ENCODE measurements around the gene INO80E. TPM values are rescaled to one million over a fixed set of nuclear protein-coding genes. Genes with fewer than 3 reads are reported as not detected.
"Not testable (repeated sequence)": the region's sequence is repeated elsewhere in the genome, so short reads cannot be mapped to it uniquely, and the experiment has no call there.

The INO80E gene
- total RNA-seq, 3 donors from 2014 or later: 103 to 113 (median 112) TPM

DNA sequence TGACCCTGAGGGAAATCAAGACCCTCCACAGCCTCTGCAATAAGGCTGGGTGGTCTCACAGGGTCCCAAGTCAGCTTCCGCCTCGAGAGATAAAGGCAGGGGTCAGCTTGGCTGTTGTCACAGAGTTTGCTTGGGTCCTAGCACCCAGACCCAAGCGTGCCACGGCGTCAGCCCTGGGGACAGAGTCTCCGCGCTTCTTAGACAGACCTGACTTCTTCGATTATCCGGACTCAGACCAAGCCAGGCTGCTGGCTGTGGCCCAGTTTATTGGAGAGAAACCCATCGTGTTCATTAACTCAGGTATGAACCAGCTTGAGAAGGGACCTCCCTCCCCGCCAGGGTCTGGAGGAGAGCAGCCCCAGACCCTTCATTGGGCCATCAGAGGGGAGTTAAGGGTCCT is 27.5 kb downstream of the INO80E start:
- H3K27me3 Mint-ChIP-seq (ENCODE audit: low read depth): peaks cover 27% of the 10 kb centered on the region
- H3K36me3 Mint-ChIP-seq (ENCODE audit: insufficient read depth): no peaks in the 10 kb centered on the region
- ATAC-seq (no peak), DNase-seq (no peak)
- peaks cover 5% of the 10 kb centered on the region for H3K4me1 Mint-ChIP-seq (ENCODE audit: low read depth)
- no peak overlapping the region for H3K4me3 Mint-ChIP-seq
- no peaks in the 10 kb centered on the region for H3K9me3 Mint-ChIP-seq

DNA sequence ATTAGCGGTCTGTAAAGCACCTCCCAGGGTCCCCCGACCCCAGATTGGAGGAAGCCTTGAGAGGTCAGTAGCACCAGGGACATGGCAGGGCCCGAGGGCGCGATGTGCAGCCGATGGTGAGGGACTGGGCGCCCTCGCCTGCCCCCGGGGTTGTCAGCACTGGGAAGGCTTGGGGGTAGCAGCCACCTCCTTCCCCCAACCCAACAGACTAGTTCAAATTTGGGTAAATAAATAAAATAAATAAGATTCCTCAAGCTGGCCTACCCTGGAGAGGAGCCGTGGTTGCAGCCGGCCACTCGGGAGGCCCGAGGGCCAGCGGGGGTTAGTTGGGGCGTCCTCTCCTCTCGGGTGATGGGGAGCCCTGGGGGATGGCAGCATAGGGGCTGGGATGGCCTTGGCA is 28.4 kb downstream of the INO80E start:
- DNase-seq (no peak), ATAC-seq (no peak)
- H3K9me3 Mint-ChIP-seq: no peaks in the 10 kb centered on the region
- peaks cover 5% of the 10 kb centered on the region for H3K4me1 Mint-ChIP-seq (ENCODE audit: low read depth)
- no peaks in the 10 kb centered on the region for H3K36me3 Mint-ChIP-seq (ENCODE audit: insufficient read depth)
- H3K4me3 Mint-ChIP-seq: no peak overlapping the region
- peaks cover 36% of the 10 kb centered on the region for H3K27me3 Mint-ChIP-seq (ENCODE audit: low read depth)

DNA sequence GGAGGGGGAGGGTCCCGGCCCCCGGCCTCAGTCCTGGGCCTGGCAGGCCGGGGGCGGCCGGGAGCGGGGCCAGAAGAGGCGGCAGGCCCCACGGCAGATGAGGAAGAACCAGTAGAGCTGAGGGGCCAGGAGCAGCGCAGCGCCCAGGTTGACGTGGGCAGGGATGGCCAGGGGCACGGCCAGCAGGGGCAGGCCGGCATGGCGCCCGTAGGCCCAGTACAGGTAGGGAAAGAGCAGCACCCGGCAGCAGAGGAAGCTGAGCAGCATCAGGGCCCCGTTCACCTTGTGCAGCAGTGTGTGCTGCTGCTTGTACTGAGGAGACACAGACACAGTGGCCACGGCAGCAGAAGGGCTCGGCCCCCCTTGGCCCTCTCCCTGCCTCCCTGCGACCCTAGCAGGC is 29.1 kb downstream of the INO80E start:
- DNase-seq (no peak), ATAC-seq (no peak)
- peaks cover 7% of the 10 kb centered on the region for H3K4me1 Mint-ChIP-seq (ENCODE audit: low read depth)
- no peak overlapping the region for H3K4me3 Mint-ChIP-seq
- no peaks in the 10 kb centered on the region for H3K9me3 Mint-ChIP-seq
- H3K27me3 Mint-ChIP-seq (ENCODE audit: low read depth): peaks cover 43% of the 10 kb centered on the region
- H3K36me3 Mint-ChIP-seq (ENCODE audit: insufficient read depth): no peaks in the 10 kb centered on the region

GRCh38 chr16:30025574-30025973 is 29.5 kb downstream of the INO80E start:
- Mint-ChIP-seq H3K9me3 (no peaks in the 10 kb centered on the region), H3K4me1 (ENCODE audit: low read depth) (peaks cover 9% of the 10 kb centered on the region), H3K27me3 (ENCODE audit: low read depth) (peaks cover 45% of the 10 kb centered on the region), H3K36me3 (ENCODE audit: insufficient read depth) (no peaks in the 10 kb centered on the region), H3K4me3 (no peak overlapping the region)
- no peak for ATAC-seq
- DNase-seq: no peak

DNA sequence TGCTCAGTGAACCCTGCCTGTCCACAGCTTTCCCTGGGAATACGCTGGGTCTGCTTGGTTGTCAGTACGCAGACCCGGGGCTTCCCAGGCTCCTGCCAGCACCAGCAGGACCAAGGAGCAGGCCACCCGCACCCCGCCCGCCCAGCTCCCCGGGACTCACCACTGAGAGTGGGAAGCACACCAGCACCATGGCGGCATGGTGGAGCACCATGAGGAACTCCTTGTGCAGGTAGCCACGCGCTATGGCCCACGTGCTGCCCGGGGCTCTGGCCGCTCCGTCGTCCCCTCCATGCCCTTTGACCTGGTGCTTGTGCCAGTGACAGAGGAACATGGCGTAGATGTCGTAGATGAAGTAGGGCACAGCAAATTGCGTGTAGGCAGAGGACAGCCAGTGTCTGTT is 30.4 kb downstream of the INO80E start:
- ATAC-seq (no peak), DNase-seq (no peak)
- H3K27me3 Mint-ChIP-seq (ENCODE audit: low read depth): peaks cover 47% of the 10 kb centered on the region
- peaks cover 4% of the 10 kb centered on the region for H3K4me1 Mint-ChIP-seq (ENCODE audit: low read depth)
- no peaks in the 10 kb centered on the region for H3K9me3 Mint-ChIP-seq
- no peak overlapping the region for H3K4me3 Mint-ChIP-seq
- H3K36me3 Mint-ChIP-seq (ENCODE audit: insufficient read depth): no peaks in the 10 kb centered on the region

DNA sequence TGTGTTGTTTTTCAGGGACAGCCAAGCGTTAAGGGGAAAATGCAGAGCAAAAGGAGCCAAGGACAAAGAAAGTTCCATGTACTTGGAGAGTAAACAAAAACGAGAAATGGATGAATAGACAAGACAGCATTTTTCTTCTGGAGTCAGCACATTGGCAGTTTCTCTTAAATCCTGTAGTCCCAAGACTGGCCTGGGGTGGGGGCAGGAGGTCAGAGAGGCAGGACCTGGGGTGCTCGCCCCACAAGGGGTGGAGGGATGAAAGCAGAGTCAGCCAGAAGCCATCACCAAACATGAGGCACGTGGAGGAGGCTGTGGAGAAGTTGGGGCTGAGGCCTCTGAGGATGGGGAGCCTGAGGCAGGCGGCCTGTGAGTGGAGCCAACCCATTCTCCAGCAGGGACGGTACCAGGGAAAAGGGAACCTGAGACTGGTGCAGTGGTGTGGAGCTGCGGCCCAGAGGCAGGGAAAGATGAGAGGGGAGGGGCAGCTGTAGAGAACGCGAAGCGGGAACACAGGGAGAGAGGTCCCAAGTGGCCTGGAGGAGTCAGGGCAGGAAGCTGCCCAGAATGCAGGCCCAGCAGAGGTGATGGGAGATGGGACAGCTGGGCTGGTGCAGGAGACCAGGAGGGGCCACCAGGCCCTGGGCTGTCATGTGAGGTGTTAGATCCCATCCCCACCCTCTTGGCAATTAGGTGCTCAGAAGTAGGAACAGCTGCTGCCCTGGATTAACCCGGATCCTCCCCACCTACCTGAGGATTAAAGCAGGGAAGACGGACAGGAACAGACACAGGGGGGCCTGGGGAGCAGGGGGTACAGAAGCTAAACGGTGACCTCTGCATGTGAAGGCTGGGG is 31.8 kb downstream of the INO80E start:
- H3K4me1 Mint-ChIP-seq (ENCODE audit: low read depth): peaks cover 8% of the 10 kb centered on the region
- peaks cover 57% of the 10 kb centered on the region for H3K27me3 Mint-ChIP-seq (ENCODE audit: low read depth)
- no peak for ATAC-seq
- no peak for DNase-seq
- no peak overlapping the region for H3K4me3 Mint-ChIP-seq
- no peaks in the 10 kb centered on the region for H3K9me3 Mint-ChIP-seq
- H3K36me3 Mint-ChIP-seq (ENCODE audit: insufficient read depth): no peaks in the 10 kb centered on the region

DNA sequence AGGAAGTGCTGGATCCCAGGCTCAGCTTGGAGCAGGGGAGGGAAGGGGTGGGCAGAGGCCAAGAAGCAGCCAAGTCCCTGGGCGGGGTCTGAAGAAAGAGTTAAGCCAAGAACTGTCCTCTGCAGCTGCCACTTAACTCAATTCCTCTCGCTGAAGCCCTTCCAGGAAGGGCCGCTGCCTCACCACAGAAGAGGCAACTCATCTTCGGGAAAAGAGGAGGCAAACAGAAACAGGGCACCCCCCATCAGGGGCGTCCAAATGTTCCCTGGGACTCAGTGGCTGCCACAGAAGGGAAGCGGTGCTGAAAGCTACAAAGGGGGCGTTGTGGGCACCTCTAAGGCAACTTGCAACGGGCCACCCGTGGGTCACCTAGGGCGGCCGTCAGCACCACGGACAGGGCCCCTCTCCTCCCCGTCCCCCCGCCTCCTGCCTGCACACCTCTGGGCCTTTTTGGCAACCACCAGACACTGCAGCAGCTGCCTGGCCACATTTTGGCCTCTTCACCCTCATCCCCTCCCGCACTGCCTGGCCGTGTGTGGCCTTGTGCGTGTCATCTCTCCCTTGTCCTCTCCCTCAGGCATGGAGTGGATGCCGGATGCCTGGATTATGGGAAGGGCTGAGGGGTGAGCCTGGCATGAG is 32.5 kb downstream of the INO80E start:
- H3K4me1 Mint-ChIP-seq (ENCODE audit: low read depth): peaks cover 10% of the 10 kb centered on the region
- no peak overlapping the region for H3K4me3 Mint-ChIP-seq
- DNase-seq (no peak), ATAC-seq (no peak)
- no peaks in the 10 kb centered on the region for H3K9me3 Mint-ChIP-seq
- H3K27me3 Mint-ChIP-seq (ENCODE audit: low read depth): peaks cover 57% of the 10 kb centered on the region
- no peaks in the 10 kb centered on the region for H3K36me3 Mint-ChIP-seq (ENCODE audit: insufficient read depth)

GRCh38 chr16:30030011-30030685 is 34.1 kb downstream of the INO80E start:
- no peak for DNase-seq
- H3K4me1 Mint-ChIP-seq (ENCODE audit: low read depth): peaks cover 10% of the 10 kb centered on the region
- peaks cover 61% of the 10 kb centered on the region for H3K27me3 Mint-ChIP-seq (ENCODE audit: low read depth)
- no peak for ATAC-seq
- H3K9me3 Mint-ChIP-seq: no peaks in the 10 kb centered on the region
- no peak overlapping the region for H3K4me3 Mint-ChIP-seq
- no peaks in the 10 kb centered on the region for H3K36me3 Mint-ChIP-seq (ENCODE audit: insufficient read depth)

DNA sequence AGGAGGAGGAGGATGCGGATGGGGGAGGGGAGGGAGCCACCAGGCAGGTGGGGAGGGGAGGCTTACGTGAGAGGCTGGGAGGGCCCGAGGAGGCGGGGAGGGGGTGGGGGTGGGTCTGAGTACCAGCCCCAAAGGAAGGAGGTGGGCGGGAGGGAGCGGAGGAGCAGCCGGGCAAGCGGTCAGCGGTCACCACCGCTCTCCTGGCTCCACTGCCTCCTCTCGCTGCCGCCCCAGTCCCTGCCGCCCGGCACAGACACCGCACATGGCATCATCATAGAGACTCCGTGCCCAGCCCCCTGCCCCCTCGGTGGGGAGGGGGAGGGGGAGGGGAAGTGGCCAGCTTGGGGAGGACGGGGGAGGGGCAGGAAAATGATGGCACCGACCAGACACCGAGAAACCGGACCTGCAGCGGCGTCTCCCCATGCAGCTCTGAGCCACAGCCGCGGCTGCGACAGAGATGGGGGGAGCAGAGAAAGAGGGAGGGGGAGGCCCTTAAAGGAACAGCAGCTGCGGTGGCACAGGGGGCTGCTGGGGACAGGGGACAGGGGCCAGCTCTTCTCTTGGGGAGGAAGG is 34.9 kb downstream of the INO80E start, which contains the start of gene TLCD3B:
TLCD3B (minus strand) TSS at position 431 of the 573 bp plus-strand sequence. CDS start 744 bp downstream, outside the sequence.
- ATAC-seq: peak in 1 of 2 donors; percentile 38
- Mint-ChIP-seq H3K4me1 (ENCODE audit: low read depth) (peaks cover 10% of the 10 kb centered on the region), H3K27me3 (ENCODE audit: low read depth) (peaks cover 61% of the 10 kb centered on the region), H3K36me3 (ENCODE audit: insufficient read depth) (no peaks in the 10 kb centered on the region), H3K4me3 (peak within 1 kb of the TSS; percentile 24), H3K9me3 (no peaks in the 10 kb centered on the region)
- DNase-seq: no peak

DNA sequence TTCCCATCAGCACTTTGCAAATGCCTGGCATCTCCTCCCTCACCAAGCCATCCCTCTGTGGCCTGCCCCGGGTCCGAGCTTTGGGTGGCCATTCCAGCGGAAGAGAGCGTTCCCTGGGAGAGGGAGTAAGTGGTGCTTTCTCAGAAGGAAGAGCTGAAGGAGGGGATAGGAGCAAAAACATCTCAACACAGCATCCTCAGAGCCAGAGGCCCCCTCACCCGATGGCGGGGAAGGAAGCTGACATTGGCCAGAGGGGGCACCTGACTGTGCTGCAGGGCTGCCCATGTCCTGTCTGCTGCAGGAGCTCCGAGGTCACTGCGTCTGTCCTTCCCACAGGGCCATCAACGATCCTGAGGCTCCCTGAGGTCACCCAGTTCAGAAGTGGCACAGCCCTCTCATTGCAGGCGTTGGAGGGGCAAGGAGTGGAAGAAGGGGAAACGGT is 35.5 kb downstream of the INO80E start:
- Mint-ChIP-seq H3K4me1 (ENCODE audit: low read depth) (peaks cover 10% of the 10 kb centered on the region), H3K9me3 (no peaks in the 10 kb centered on the region), H3K27me3 (ENCODE audit: low read depth) (peaks cover 58% of the 10 kb centered on the region), H3K4me3 (no peak overlapping the region), H3K36me3 (ENCODE audit: insufficient read depth) (no peaks in the 10 kb centered on the region)
- DNase-seq (no peak), ATAC-seq (no peak)

GRCh38 chr16:30032083-30032819 is 36.2 kb downstream of the INO80E start:
- peak; percentile 50 for DNase-seq
- ATAC-seq: peak; percentile 36 to 60
- peaks cover 51% of the 10 kb centered on the region for H3K27me3 Mint-ChIP-seq (ENCODE audit: low read depth)
- H3K36me3 Mint-ChIP-seq (ENCODE audit: insufficient read depth): no peaks in the 10 kb centered on the region
- peaks cover 10% of the 10 kb centered on the region for H3K4me1 Mint-ChIP-seq (ENCODE audit: low read depth)
- no peak overlapping the region for H3K4me3 Mint-ChIP-seq
- H3K9me3 Mint-ChIP-seq: no peaks in the 10 kb centered on the region

DNA sequence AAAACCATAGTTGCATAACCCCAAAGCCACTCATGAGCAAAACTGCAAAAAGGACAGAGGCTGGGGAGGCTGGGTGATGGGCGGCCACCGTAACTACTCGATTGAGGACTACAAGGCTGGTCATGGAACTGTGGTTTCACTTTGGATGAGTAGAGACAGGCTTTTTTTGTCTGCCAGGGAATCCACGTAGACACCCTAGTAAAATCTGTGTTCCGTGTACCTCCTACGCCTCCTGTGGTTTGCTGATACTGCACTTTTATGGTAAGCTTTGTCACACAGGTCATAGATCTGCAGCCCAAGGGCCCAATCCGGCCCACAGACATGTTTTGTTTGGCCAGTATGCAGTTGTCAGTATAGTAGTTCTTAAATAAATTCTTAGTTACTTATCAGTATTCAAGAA is 37.2 kb downstream of the INO80E start:
- H3K36me3 Mint-ChIP-seq (ENCODE audit: insufficient read depth): no peaks in the 10 kb centered on the region
- DNase-seq (no peak), ATAC-seq (peak in 1 of 2 donors; percentile 42)
- H3K27me3 Mint-ChIP-seq (ENCODE audit: low read depth): peaks cover 41% of the 10 kb centered on the region
- H3K4me1 Mint-ChIP-seq (ENCODE audit: low read depth): peaks cover 10% of the 10 kb centered on the region
- H3K4me3 Mint-ChIP-seq: no peak overlapping the region
- no peaks in the 10 kb centered on the region for H3K9me3 Mint-ChIP-seq

- Mint-ChIP-seq H3K9me3 (no peaks in the 10 kb centered on the region), H3K27me3 (ENCODE audit: low read depth) (peaks cover 6% of the 10 kb centered on the region), H3K4me1 (ENCODE audit: low read depth) (no peaks in the 10 kb centered on the region), H3K36me3 (ENCODE audit: insufficient read depth) (no peaks in the 10 kb centered on the region), H3K4me3 (no peak overlapping the region)
- no peak for DNase-seq
- no peak for ATAC-seq
Measured at GRCh38 chr16:30040221-30040620, 44.2 kb downstream of the INO80E start.

- not testable (repeated sequence) for H3K4me3 Mint-ChIP-seq; ATAC-seq; H3K36me3 Mint-ChIP-seq (ENCODE audit: insufficient read depth); H3K9me3 Mint-ChIP-seq; DNase-seq; H3K27me3 Mint-ChIP-seq (ENCODE audit: low read depth); H3K4me1 Mint-ChIP-seq (ENCODE audit: low read depth)
Measured at GRCh38 chr16:30040690-30041089, 44.6 kb downstream of the INO80E start.

Measured in activated T-cell treated with anti-CD3 and anti-CD28 coated beads, Interleukin-2, amount 50 U/mL, for 4 hours (primary cell).